ENCODE measurements around the gene HOXD8.

The HOXD8 gene

DNA sequence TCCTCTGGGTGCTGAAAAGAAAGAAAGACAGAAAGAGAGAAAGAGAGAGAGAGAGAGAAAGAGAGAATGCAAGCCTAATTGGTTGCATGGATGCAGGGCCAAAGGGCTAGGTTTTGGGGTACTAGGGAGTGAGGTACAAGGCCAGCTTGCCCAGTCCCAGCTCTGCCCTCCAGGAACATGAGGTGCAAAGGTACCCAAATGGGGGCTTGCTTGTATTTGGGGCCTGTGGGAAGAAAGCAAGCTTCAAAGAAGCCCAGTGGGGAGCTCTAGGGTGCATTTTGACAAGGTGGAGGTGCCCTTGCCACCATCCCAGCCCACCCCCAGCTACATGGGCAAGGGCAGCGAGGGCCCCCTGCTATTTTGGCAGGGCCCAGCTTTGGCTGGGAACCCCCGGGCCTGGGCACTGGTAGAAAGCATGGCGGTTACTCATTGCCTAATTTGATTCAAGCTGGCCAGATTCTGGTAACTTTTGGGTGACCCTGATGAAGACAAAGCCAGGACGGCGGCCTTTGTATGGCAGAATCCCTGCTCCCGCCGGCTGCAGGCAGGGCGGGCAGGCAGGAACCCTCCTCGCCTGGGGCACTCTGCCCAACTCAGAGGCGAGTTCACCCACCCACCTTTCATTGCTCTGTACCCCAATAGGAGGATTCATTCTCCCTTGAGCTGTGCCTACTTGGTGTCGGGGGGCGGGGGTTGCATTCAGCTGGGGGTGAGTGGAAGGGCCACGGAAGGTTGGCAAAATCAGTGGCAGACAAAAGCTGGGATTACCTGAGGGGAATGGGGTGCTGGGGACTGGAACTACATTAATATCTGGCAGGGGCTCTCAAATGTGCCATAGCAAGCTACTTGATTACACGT lies 21.3 kb downstream of the HOXD8 start:
- no peak for DNase-seq
- CTCF ChIA-PET, result interaction anchor here (1.2 to 1.9 kb wide), 3 partner anchors 10 to 305 kb away, joined by 4 to 8 read pairs (median 6); no protein-coding TSS in a partner anchor
- no peaks in the 10 kb centered on the region for H3K4me1 Mint-ChIP-seq
- no peaks in the 10 kb centered on the region for H3K36me3 Mint-ChIP-seq
- no peak overlapping the region for H3K4me3 Mint-ChIP-seq
- H3K27ac Mint-ChIP-seq, result no peak overlapping the region
- H3K27me3 Mint-ChIP-seq, result peaks cover 100% of the 10 kb centered on the region
- no peaks in the 10 kb centered on the region for H3K9me3 Mint-ChIP-seq

GRCh38 chr2:176151442-176152287 lies 22.2 kb downstream of the HOXD8 start, which contains the start of gene HOXD4:
HOXD4 (plus strand) TSS chr2:176151550; CDS start chr2:176151634, 84 bp downstream.
- CTCF ChIA-PET, result interaction anchor here (1.5 to 1.9 kb wide), 2 partner anchors 24 to 304 kb away, joined by 6 to 8 read pairs; no protein-coding TSS in a partner anchor
- no peaks in the 10 kb centered on the region for H3K36me3 Mint-ChIP-seq
- no peak within 1 kb of the TSS for H3K27ac Mint-ChIP-seq
- H3K27me3 Mint-ChIP-seq, result peaks cover 100% of the 10 kb centered on the region
- no peaks in the 10 kb centered on the region for H3K4me1 Mint-ChIP-seq
- H3K9me3 Mint-ChIP-seq, result no peaks in the 10 kb centered on the region
- H3K4me3 Mint-ChIP-seq, result no peak within 1 kb of the TSS
- DNase-seq, result no peak

- no peak for DNase-seq
- Mint-ChIP-seq H3K27ac (no peak overlapping the region), H3K4me1 (no peaks in the 10 kb centered on the region), H3K36me3 (no peaks in the 10 kb centered on the region), H3K27me3 (peaks cover 98% of the 10 kb centered on the region), H3K4me3 (no peak overlapping the region), H3K9me3 (no peaks in the 10 kb centered on the region)
- CTCF ChIA-PET, result interaction anchor here (0.9 kb wide), 1 partner anchor 12 kb away, joined by 4 read pairs; no protein-coding TSS in a partner anchor
These were observed 23.1 kb downstream of the HOXD8 start for GRCh38 chr2:176152350-176153181.

DNA sequence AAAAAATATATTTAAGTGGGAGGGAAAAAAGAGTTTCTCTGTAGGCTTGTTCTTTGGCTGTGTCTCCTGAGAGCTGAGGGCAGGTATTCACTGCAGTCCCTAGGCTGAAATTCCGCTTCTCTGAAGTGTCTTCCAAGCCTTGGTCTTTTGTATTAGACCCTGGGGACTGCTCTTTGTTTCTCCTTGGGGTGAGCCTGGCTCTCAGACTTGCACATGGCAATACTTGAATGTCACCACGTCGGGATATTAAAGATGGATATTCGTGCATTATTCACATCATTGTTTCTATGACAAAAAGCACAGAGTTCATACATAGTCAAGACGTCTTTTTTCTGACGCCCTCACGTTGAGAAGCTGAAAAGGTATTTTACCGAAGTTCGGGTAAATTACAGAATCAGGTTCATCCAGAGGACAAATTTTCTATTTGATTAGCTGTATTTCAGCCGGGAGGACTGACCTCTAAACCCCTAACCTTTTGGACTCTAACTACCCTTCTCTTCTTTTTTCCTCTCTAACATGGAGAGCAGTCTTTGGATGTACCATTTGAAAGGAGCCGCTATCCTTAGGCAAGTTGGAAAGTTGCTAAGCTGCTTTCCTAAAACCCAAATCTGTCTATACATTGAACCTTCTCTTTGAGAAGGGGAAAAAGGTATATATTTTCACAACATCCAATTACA lies 25.2 kb downstream of the HOXD8 start:
- H3K27me3 Mint-ChIP-seq, result peaks cover 98% of the 10 kb centered on the region
- peaks cover 3% of the 10 kb centered on the region for H3K4me1 Mint-ChIP-seq
- H3K36me3 Mint-ChIP-seq, result peaks cover 3% of the 10 kb centered on the region
- no peak overlapping the region for H3K27ac Mint-ChIP-seq
- no peak for DNase-seq
- H3K9me3 Mint-ChIP-seq, result no peaks in the 10 kb centered on the region
- CTCF ChIA-PET, result interaction anchor here (1.2 to 1.7 kb wide), 3 partner anchors 11 to 28 kb away, joined by 3 read pairs; no protein-coding TSS in a partner anchor
- no peak overlapping the region for H3K4me3 Mint-ChIP-seq

DNA sequence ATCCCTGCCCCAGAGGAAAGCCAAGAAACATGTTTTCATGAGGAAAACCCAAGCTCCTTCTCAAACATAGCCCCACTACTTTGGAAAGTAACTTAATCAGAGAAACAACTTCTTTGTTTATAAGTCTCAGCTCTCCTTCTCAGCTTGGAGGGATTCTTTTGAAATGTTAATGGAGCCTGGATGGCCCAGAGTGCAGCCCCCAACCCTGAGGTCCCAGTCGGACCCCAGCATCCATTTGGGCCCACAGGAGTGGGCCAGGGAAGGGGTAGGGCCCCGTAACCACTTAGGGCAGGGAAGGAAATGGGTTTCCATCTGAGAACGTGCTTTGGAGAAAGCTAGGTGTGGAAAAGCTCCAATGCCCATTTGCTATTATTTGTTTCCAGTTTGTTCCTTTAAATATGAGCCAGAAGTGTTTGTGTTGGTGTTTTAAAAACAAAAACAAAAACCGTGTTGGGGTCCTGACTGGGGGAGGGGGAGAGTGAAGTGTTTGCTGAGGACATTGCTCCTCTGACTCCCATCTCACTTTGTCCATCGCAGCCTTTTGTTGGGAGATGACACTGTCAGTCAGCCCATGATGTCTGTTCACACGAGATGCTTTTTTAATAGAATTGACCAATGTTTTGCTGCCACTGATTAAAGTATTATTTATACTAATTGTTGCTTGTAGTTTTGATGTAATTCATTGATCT lies 26.0 kb downstream of the HOXD8 start:
- DNase-seq, result no peak
- Mint-ChIP-seq H3K4me1 (peaks cover 4% of the 10 kb centered on the region), H3K27ac (no peak overlapping the region), H3K27me3 (peaks cover 98% of the 10 kb centered on the region), H3K36me3 (peaks cover 3% of the 10 kb centered on the region), H3K4me3 (no peak overlapping the region), H3K9me3 (no peaks in the 10 kb centered on the region)
- CTCF ChIA-PET, result interaction anchor here (1.2 to 1.7 kb wide), 3 partner anchors 12 to 29 kb away, joined by 3 read pairs; no protein-coding TSS in a partner anchor

- peaks cover 3% of the 10 kb centered on the region for H3K36me3 Mint-ChIP-seq
- H3K4me3 Mint-ChIP-seq, result no peak overlapping the region
- H3K27ac Mint-ChIP-seq, result no peak overlapping the region
- no peaks in the 10 kb centered on the region for H3K9me3 Mint-ChIP-seq
- peaks cover 5% of the 10 kb centered on the region for H3K4me1 Mint-ChIP-seq
- peaks cover 98% of the 10 kb centered on the region for H3K27me3 Mint-ChIP-seq
- no peak for DNase-seq
- CTCF ChIA-PET, result no interaction called here
These were observed 26.8 kb downstream of the HOXD8 start for GRCh38 chr2:176156301-176156806.

DNA sequence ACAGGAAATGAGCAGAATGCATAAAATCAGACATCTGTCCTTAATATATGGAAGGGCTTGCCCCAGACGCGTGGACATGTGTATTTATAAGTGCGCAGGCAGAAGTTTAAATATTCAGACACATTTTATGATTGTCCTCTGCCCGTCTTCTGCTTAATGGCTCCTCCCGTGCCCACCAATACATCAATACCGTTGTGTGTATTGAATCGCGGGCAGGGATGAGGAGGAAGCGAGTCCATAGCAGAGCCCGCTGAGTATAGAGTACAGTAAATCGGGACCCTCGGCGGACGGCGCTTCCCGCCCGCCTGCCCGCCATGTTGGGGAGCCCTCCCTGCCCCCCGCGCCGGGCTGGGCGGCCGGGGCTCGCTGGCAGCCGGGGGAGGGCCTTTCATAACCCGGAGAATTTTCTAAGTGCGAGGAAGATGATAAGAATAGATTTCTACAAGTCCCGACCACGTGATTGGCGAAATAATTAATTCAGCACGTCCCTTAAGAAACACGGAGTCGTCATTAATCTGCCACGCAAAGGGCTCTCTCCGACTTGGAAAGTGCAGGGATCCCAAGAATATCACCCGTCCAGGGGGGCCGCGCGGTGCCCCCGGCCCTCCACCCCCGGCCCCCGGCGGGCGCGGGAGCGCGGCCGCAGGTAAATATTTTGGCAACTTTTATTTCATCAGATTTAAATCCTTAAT lies 27.4 kb downstream of the HOXD8 start, which contains the start of gene HOXD3:
TSS of gene HOXD3 (plus strand) at position 501 of the 692 bp plus-strand sequence. CDS start 11,808 bp downstream, outside the sequence.
- no peaks in the 10 kb centered on the region for H3K9me3 Mint-ChIP-seq
- H3K27me3 Mint-ChIP-seq, result peaks cover 98% of the 10 kb centered on the region
- DNase-seq, result no peak
- H3K36me3 Mint-ChIP-seq, result peaks cover 3% of the 10 kb centered on the region
- peaks cover 5% of the 10 kb centered on the region for H3K4me1 Mint-ChIP-seq
- CTCF ChIA-PET, result no interaction called here
- peak within 1 kb of the TSS; percentile 44 for H3K4me3 Mint-ChIP-seq
- peak within 1 kb of the TSS; percentile 70 for H3K27ac Mint-ChIP-seq

GRCh38 chr2:176157499-176158185 lies 28.1 kb downstream of the HOXD8 start:
- peaks cover 5% of the 10 kb centered on the region for H3K4me1 Mint-ChIP-seq
- peaks cover 3% of the 10 kb centered on the region for H3K36me3 Mint-ChIP-seq
- H3K27me3 Mint-ChIP-seq, result peaks cover 98% of the 10 kb centered on the region
- peak overlapping the region; percentile 44 for H3K4me3 Mint-ChIP-seq
- CTCF ChIA-PET, result interaction anchor here (0.6 kb wide), 1 partner anchor 73 kb away, joined by 3 read pairs; no protein-coding TSS in a partner anchor
- H3K27ac Mint-ChIP-seq, result peak overlapping the region; percentile 70
- no peak for DNase-seq
- H3K9me3 Mint-ChIP-seq, result no peaks in the 10 kb centered on the region

DNA sequence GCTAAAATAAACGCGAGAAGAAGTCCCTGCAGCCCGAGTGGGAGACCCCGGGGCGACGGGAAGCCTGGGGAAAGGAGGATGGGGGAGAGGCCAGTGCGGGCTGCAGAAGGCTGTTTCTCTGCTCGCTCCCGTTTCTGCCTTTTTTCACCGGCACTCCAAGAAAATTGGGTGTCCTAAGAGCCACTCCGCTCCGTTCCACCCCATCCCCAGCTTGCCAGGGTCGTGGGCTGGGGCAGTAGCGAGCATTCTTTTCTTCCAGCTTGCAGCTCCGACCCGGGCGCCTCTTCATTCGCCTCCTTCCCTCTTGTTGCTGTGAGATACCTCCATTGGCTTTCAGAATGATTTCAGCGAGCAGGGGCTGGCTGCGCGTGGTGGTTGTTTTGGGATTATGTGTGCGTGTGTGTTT lies 28.7 kb downstream of the HOXD8 start:
- peak overlapping the region; percentile 28 for H3K4me3 Mint-ChIP-seq
- DNase-seq, result no peak
- CTCF ChIA-PET, result interaction anchor here (0.6 kb wide), 1 partner anchor 74 kb away, joined by 3 read pairs; no protein-coding TSS in a partner anchor
- H3K9me3 Mint-ChIP-seq, result peaks cover under 1% of the 10 kb centered on the region
- peaks cover 6% of the 10 kb centered on the region for H3K36me3 Mint-ChIP-seq
- peaks cover 5% of the 10 kb centered on the region for H3K4me1 Mint-ChIP-seq
- peaks cover 98% of the 10 kb centered on the region for H3K27me3 Mint-ChIP-seq
- H3K27ac Mint-ChIP-seq, result peak overlapping the region; percentile 67

- DNase-seq, result no peak
- peak overlapping the region; percentile 19 for H3K27ac Mint-ChIP-seq
- H3K27me3 Mint-ChIP-seq, result peaks cover 98% of the 10 kb centered on the region
- H3K9me3 Mint-ChIP-seq, result peaks cover 2% of the 10 kb centered on the region
- H3K4me3 Mint-ChIP-seq, result no peak overlapping the region
- H3K4me1 Mint-ChIP-seq, result peaks cover 5% of the 10 kb centered on the region
- peaks cover 11% of the 10 kb centered on the region for H3K36me3 Mint-ChIP-seq
- CTCF ChIA-PET, result no interaction called here
These were observed 29.6 kb downstream of the HOXD8 start for GRCh38 chr2:176158855-176159662.

- peaks cover 15% of the 10 kb centered on the region for H3K36me3 Mint-ChIP-seq
- no peak overlapping the region for H3K27ac Mint-ChIP-seq
- no peak overlapping the region for H3K4me3 Mint-ChIP-seq
- CTCF ChIA-PET, result no interaction called here
- DNase-seq, result no peak
- H3K4me1 Mint-ChIP-seq, result peaks cover 5% of the 10 kb centered on the region
- H3K27me3 Mint-ChIP-seq, result peaks cover 98% of the 10 kb centered on the region
- H3K9me3 Mint-ChIP-seq, result peaks cover 2% of the 10 kb centered on the region
These were observed 30.3 kb downstream of the HOXD8 start for GRCh38 chr2:176159663-176160250.
